HG02571 (cell line): Measurements from ENCODE around the gene TMTC1.

Experiments
- ATAC-seq: cut with Tn5 transposase; IDR thresholded peaks from one replicate; pipeline ENCODE4 v1.9.1; 2021; ENCODE audit warnings: mild to moderate bottlenecking, moderate library complexity; ENCODE audit not compliant: unreplicated experiment

TMTC1 gene

GRCh38 chr12:29546000-29546399 lies 237.7 kb downstream of the TMTC1 start:
- ATAC-seq: no peak

DNA sequence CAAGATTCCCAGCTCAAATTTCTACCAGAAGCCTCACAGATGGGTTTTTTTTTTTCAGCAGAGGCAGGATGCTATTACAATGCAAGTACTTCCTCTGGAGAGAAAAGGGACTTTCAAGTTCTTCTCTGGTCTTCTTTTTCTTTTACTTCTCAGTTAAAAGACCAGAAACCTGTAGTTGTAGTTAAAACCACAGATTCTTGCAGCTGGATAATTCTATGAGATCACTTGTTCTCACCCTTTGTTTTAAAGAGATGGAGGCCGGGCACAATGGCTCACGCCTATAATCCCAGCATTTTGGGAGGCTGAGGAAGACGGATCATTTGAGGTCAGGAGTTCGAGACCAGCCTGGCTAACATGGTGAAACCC lies 238.7 kb downstream of the TMTC1 start:
- ATAC-seq: no peak

- no peak for ATAC-seq
These were observed 239.2 kb downstream of the TMTC1 start for GRCh38 chr12:29544428-29545101.

DNA sequence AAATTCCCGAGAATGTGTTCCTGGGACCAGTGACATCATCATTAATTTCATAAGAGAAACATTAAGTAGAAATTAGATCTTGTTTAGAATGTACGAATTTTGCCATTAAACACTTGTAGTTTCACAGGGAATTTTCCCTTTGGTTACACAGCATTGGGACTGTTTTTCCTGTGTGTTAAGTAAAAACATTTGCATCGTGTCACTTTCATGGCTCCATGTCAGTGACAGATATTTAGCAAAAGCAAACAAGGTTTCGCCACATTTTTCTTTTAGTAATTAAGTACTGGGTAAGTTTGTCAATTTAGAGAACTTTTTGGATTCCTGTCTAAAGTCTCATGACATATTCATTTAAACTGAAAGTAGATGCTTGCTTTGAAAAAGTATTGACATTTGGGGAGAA lies 240.7 kb downstream of the TMTC1 start:
- ATAC-seq: no peak

DNA sequence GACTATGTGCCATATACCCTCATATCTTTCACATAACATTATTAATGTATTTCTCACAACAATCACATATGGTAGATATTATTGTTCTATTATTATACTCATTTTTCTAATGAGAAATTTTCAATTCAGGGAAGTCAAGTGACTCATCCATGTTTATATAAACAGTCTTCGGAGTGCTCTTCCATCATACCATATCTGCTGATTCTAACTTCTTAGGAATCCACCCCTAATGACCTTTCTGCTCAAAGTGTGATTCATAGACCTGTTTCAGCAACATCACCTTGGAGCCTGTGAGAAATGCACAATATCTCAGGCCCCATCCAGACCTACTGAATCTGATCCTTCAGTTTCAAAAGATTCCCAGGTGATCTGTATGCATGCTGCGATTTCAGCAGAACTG lies 246.4 kb downstream of the TMTC1 start:
- ATAC-seq: no peak

GRCh38 chr12:29534935-29535334 lies 248.8 kb downstream of the TMTC1 start:
- ATAC-seq: no peak

- no peak for ATAC-seq
These were observed 249.8 kb downstream of the TMTC1 start for GRCh38 chr12:29533815-29534489.

DNA sequence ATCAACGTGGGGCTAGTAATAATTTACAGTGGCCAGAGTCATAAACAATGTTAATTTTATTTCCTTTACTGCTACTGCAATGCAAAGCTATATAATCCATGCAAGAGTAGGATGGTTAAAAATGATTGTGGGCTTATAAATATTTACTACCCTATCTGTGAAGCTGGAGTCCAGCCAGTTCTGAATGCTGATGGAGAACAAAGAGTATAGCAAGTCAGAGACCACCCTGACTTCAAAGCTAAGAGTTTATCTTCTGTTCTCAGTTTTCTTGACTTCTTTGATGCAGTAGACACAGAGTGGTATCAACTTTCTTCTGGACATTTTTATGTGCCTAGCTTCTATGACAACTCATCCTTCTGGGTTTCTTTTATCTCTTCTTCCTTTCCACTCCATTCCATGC lies 252.3 kb downstream of the TMTC1 start:
- ATAC-seq: no peak

- ATAC-seq: no peak
These were observed 253.3 kb downstream of the TMTC1 start for GRCh38 chr12:29530436-29530835.

GRCh38 chr12:29528161-29528560 lies 255.6 kb downstream of the TMTC1 start:
- no peak for ATAC-seq

DNA sequence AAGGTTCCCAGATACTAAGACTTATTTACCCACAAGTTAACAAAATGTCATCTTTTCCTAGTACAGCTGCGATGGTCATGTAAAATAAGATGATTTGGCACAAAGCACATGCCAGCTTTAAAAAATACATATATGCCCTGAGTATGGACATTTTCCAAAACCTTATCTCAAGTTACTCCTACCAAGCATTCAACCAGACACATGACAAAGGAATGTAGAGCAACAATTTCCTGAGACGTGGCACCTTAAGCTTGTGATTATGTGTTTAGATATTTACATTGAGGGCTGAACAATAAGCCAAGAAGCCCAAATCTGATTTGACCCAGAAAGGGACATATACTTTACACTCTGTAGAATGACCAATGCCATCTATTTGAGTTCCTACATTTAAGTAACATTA lies 261.8 kb downstream of the TMTC1 start:
- ATAC-seq: no peak

DNA sequence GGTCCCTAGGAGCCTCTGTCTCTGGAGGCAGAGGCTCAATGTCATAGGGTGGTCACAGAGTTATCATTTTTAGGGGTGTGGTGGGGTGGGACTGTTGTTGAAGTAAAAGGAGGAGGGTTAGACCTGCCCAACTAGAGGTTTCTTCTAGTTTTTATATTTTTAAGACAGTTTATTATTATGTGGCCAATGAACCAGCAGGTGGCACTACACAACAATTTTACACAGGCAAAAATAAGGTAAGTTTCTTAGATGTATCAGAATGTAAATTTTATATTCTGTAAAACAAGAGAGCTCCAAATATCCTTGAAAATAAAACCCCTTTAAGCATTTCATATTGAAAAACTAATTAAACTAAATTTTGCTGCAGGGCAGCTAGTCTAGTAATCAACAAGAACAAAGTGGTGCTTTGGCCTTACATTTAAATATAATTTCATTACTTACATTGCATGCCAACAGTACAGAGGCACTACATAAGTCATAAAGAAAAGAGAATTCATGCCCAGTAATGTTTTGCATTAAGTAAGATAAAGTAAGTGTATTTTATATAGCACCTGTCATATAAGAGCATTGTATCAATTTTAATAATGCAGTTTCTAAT lies 264.1 kb downstream of the TMTC1 start:
- no peak for ATAC-seq

- no peak for ATAC-seq
These were observed 265.3 kb downstream of the TMTC1 start for GRCh38 chr12:29518407-29518806.

- no peak for ATAC-seq
These were observed 266.5 kb downstream of the TMTC1 start for GRCh38 chr12:29517264-29517663.

- no peak for ATAC-seq
These were observed 267.3 kb downstream of the TMTC1 start for GRCh38 chr12:29516431-29516875.

- no peak for ATAC-seq
These were observed 273.1 kb downstream of the TMTC1 start for GRCh38 chr12:29510591-29511185.

DNA sequence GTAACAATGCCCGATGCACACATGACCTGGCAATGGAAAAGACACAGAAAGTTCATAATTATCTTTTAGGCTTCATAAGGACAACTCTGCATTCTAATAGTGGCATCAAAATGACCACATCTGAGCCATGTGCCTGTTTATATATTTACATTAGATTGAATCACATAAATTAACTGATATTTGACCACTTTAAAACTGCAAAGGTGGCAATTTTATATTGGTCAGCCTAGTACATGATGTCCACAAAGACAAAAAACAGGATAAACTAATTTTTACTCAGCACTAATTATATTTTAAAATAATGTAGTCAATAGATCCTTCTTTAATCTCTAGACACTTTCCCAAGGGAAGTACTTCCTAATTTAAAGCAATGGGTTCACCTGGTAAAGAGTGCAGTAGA lies 274.2 kb downstream of the TMTC1 start:
- no peak for ATAC-seq

GRCh38 chr12:29508949-29509348 lies 274.8 kb downstream of the TMTC1 start:
- no peak for ATAC-seq

- no peak for ATAC-seq
These were observed 278.6 kb downstream of the TMTC1 start for GRCh38 chr12:29505122-29505521.

GRCh38 chr12:29503283-29503682 lies 280.5 kb downstream of the TMTC1 start:
- ATAC-seq: no peak

DNA sequence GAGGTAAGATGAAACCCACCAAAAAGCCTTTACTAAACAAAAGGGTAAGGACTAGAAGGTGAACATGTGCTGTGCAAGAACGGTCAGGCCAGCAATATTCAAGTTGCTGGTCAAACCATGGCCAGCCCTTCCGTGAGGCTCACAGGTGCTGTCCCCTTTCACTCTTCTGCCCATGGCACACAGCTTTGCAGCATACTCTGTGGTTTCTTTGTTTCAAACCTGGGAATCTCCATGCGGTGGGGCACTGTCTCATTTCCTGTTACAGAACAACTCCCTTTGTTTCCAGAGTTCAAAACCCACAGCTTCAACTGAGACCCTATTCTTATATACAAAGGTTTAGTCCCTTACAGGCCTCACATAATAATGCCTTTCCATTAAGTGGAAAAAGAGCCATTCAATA lies 284.5 kb downstream of the TMTC1 start:
- no peak for ATAC-seq

DNA sequence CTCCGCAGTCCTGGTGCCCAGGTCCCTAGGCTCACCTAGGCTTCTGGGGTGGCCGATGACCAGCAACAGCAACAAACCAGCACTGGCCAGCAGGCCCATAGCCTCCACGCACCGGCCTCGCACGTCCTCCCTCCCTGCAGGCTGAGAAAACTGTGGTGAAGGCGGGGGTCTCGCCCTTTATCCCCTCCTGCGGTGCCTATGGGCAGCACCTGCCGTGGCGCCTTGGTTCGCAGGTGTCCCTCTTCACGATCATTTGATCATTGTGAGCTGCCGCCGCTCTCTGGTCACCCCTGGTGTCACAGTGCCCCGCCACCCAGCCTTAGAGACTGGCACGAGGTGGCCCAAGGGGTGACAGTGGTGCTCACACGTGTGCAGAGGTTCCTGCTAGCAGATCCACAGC lies 286.2 kb downstream of the TMTC1 start, which contains the start of gene OVCH1:
OVCH1 (minus strand) TSS at position 99 of the 400 bp plus-strand sequence; CDS start at position 99, 0 bp downstream.
- ATAC-seq: no peak
